ENCODE results near the gene RAET1E.
A peak's percentile ranks its signal among the peaks of the same experiment; 100 is the strongest.
"Not testable (repeated sequence)": the region's sequence is repeated elsewhere in the genome, so short reads cannot be mapped to it uniquely, and the experiment has no call there.

Gene RAET1E

DNA sequence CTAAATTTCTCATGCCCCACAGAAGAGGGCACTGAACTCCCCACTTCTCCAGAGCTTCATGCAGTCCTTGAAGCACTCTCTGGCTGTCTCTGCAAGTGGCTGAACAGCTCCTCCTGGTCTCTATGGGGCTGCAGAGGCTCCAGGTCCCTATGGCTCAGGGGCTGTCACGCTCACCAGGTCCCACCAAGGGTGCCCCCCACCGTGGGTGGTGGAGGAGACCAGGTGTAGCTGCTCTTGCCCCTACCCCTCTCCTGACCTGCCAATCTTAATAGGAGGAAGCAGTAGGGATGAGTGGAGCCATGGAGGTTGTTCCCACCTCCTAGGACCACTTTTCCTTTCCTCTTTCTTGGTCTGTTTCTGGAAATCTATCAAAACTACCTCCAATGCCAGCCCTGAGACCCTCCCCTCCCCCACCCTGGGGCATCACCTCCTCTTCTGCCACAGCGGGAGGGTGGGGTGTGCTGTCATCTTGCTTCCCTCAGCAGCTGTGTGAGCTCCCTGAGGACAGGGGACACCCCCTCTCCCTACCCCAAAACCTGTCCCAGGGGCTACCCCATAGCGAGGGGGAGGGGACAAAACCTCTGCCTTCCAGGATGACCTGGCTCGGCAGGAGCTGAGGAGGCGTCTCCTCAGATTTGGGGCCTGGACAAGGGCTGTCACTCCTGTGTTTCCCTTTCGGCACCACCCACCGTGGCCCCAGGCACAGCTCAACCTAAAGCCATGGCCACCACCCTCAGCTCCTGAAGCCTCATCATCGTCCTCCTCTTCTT, 12.0 kb upstream of the RAET1E start:
- DNase-seq (ENCODE audit: low spot score), result no peak

DNA sequence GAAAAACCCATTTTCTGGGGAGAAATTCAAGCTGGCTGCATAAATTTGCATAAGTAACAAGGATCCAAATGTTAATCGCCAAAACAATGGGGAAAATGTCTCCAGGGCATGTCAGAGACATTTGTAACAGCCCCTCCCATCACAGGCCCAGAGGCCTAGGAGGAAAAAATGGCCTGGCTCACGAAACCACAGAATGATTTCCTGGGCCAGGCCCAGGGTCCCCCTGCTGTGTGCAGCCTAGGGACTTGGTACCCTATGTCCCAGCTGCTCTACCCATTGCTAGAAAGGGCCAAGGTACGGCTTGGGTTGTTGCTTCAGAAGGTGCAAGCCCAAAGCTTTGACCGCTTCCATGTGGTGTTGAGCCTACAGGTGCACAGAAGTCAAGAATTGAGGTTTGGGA, 10.6 kb upstream of the RAET1E start:
- not testable (repeated sequence) for DNase-seq (ENCODE audit: low spot score)

DNA sequence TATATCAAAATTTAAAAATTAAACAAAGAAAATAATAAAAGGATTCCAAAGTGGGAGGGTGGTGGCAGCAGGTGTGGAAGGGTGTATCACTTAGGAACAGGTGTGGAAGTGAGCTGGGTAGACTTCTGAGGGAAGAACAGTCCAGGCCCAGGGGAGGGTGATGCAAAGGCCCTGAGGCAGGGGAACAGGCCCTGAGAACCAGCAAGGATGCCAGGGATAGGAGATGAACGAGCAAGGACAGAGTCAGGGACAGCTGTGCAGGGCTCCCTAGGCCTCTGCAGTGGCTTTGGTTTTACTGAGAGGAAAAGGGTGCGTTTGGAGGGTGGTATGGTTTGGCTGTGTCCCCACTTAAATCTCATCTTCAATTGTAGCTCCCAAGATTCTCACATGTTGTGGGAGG, 9.4 kb upstream of the RAET1E start:
- DNase-seq (ENCODE audit: low spot score), result no peak

DNA sequence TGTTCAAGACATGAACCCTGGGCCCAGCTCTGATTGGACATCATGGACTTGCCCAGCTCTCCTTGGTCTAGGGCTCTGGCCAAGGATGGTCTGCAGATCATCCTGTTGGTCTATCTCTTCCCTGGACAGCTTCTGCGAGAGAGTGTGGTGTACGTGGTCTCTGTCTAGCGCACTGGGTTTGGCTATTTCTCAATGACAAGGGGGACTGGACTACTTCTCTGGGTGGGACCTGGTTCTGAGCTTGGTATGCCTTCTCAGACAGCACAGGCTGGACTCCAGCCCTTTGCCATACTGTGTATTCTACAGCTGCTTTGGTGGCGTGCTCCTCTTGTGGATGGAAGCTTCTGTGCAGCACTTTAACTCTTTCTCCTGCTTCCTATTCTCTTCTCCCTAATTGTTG, 8.5 kb upstream of the RAET1E start:
- DNase-seq (ENCODE audit: low spot score), result no peak

DNA sequence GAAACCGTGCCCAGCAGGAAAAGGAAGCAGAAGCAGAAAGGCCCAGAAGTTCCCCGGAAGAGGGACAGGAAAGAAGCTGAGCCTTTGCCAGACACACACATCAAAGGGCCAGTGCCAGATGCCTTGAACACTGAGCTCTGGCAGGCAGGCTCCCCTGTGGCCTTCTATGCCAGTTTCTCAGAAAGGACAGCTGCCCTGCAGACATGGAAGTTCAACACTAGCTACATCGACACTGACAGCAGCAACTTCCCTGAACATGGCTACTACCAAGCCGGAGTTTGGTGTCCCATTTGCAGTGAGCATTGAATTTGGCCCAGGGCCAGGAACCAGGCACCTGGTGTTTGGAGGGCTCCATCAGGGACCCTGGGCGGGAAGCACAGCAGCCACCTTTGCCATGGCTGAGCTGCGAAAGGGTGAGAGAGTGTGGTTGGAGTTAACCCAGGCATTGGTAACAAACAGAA, 8.0 kb upstream of the RAET1E start:
- DNase-seq (ENCODE audit: low spot score), result no peak

DNA sequence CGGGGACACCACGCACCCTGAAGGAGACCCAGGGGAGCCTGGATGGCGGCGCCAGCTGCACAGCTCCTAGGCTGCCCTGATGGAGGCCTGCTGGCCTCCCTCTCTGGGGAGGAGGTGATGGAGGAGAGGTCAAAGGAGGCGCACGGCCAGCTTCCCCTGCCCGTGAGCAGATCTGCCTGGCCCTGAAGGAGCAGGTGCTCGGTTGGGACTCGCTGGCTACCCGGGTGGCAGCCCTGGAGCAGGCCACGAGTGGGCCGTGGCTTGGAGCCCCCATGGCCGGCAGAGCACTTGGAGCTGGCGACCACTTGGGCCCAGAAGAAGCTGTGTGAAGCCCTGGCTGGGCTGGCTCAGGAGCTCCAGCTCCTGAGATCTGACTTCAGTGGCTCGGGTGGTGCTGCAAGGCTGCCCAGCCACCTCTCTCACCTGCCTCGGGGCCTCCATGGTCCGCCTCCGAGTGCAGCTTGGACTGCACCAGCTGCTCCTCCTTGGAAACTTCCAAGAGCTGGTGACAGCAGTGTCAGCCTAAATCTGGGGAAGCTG, 7.5 kb upstream of the RAET1E start:
- DNase-seq (ENCODE audit: low spot score), result no peak

DNA sequence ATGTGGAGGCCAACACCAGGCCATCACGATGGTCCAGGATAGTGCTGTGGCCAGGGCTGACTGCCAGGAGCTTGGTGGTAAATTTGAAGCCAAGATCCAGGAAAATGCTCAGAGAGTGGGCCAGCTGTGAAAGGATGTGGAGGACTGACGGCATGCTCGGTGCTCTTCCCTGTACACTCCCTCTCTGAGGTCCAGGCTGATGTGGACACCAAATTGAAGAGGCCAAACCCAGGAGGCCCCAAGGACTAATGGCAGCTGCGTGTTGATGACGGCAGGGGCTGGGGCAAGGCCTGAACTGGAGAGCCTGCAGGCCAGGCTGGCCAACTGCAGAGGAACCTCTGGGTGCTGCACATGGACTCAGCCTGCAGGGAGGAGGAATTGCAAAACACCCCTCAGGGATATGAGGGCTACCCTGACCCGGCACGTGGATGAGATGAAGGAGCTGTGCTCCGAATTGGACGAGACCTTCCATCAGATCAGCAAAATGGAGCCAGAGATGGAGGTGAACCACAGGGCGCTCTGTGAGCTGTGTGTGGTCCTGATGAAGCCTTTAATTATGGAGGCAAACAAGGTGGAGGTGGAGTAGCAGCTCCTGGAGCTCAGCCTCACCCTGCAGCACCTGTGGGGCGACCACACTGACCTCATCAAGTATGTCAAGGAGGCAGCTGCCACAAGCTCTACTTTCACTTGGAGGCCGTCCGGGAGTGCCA, 6.9 kb upstream of the RAET1E start:
- no peak for DNase-seq (ENCODE audit: low spot score)

DNA sequence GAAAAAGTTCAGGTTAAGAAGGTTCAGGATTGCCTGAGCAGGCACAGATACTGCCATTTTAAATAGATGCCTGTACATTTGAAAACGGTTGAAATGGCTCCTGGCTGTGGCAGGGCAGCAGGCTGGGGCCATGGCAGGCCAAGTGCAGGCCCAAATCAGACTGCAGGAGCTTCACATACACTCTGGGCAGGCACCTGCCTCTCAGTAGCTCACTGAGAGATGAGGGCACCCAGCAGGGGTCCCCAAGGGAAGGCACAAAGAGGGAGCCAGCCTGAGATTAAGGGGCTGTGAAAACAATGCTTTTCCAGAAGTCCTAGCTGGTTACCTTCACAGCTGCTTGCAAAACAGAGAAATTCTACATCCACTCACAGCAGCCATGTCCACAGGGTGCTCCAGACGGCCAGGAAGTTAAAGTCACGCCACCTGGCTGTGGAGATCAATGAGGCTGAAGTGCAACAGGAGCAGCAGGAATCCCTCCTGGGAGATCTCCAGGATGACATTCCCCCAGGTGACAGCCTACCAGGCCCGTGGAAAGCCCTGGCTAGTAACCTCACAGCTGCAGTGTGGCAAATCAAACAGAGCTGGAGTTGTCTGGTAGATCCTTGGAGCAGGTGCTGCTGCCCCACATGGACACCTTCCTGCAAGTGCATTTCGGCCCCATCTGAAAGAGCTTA, 6.2 kb upstream of the RAET1E start:
- DNase-seq (ENCODE audit: low spot score), result no peak

DNA sequence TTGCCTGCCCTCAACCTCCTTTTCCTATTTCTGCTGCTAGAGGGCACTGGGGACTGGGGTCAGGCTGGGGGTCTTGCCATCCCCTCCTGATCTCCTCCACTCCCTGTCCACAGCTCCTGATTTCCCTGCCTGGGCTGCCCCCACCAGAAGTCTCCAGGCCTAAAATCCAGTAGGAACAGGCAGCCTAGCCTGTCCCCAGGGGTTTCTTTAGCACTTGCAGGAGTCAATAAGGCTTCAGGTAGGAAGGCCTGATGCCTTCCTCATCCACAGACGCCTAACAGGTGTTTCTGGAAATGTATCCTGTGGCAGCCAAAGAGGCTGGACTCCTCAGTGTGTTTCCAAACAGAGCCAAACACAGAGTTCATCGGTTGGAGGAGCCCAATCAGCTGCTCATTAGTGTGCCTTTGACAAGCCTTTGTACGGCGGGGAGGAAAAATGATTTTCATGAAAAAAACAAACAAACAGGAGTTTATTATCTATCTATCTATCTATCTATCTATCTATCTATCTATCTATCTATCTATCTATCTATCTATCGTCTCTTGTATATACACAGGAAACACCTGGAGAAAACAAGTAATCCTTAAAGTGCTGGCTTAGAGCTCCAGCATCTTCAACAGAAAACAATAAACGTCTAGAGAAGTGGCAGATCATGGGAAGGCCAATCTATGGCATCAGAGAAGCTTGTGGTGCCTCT, 3.7 kb upstream of the RAET1E start:
- DNase-seq (ENCODE audit: low spot score), result no peak

DNA sequence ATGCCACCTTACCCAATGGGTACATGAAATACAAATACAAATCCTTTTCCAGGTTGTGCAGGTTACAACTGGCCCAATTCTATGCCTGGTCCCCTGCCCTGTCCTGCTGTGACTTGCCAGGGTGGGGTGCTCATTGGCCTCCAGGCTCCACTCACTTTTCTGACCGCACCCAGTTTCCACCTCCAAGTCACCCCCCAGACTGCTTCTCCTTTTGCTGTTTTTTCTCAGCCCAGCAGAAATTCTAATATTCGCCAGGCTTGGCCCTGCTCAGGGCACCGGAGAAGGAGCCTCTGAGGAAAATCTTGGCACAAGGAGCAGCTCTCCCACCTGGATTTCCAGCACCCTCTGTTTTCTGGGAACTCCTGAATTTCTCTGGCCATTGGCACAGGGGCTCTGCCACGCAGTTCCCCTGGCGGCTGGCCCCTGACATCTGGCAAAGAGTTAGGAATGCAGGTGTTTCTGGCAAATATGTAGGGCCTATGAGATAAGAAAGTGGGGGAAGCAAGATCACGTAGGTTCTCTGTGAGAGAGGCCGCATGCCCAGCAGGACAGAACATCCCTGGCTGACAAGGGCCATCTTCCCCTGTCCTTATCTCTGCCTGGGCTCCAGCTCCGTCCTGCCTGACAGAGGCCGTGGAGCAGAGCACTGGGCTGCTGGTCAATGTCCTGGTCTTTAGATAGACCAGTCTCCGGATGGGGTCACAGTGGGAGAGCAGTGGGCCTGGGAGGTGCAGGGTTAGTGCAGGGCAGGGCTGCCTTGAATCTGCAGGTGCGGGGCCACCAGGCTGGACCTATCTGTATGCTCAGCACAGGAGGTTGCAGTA, 2.9 kb upstream of the RAET1E start:
- DNase-seq (ENCODE audit: low spot score), result no peak

DNA sequence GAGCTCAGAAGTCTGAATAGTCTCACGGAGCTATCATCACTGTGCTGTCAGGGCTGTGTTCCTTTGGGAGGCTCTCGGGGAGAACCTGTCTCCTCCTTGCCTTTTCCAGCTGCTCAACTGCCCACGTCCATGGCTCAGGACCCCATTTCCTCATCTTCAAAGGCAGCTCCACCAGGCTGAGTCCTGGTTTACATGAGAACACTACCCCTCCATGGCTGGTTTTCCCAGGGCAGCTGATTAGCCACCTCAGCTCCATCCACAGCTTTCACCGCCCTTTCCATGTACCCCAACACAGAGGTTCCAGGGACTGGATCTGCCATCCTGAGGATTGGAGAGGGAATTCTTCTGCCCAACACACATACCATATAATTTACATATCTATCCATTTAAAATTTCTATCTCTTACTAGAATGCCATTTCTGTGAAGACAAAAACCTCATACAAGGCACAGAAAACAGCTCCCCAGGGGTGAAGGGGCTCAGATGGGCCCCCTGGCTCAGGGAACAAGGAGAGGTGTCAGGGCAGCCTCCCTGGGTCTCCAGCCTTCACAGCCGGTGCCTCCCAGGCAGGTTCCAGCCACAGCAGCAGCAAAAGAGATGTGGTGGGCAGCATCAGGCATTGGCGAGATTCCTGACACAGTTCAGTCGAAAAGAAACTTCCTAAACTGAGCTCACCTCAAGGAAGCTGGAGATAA, 2.2 kb upstream of the RAET1E start:
- DNase-seq (ENCODE audit: low spot score), result no peak

DNA sequence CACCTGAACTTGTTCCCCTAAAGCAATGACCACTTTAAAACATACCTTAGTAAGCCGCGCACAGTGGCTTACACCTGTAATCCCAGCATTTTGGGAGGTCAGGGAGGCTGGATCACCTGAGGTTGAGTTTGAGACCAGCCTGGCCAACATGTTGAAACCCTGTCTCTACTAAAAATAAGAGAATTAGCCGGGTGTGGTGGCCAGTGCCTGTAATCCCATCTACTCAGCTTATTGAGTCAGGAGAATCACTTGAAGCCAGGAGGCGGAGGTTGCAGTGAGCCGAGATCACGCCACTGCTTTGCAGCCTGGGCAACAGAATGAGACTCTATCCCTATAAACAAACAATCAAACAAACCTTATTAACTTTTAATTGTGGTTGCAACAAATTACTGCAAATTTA, 1.6 kb upstream of the RAET1E start:
- no peak for DNase-seq (ENCODE audit: low spot score)

DNA sequence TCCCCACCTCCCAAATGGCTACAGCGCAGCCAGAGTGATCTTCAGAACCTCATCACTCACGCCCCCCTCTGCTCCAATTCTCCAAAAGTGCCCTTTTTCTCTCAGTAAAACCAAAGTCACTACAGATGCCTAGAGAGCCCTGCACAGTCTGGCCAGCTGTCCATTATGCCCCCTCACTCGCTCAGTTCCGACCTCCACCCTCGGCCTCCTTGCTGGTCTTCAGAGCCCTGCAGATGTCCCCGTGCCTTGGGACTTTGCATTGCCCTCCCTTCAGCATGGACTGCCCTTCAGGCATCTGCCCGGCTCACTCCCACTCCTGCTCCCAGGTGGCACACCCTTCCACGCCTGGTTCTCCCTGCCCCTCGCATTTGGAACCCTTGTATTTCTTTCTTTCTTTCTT, 1.1 kb upstream of the RAET1E start:
- no peak for DNase-seq (ENCODE audit: low spot score)

DNA sequence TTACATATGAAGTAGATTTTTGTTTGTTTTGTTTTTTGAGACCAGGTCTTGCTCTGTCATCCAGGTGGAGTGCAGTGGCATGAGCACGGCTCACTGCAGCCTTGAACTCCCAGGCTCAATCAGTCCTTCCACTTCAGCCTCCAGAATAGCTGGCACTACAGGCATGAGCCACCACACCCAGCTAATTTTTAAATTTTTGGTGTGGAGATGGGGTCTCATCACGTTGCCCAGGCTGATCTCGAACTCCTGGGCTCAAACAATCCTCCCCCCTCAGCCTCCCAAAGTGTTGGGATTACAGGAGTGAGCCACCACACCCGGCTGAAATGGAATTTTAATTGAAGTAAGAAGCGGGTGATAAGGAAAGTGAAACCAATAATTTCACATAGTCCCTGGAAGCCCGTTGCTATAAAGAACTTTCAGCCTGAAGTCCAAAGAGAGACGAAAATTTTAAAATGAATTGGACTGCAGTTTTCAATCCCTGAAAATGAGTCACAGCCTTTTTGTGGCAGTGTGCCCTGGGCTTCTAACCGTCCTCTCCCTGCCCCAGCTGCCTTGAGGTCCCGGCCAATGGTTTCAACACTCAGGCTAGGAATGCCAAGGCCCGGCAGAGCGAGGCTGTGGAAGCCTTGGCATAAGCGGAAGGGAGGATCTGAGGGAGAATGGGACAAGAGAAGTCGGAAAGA, 757 bp downstream of the RAET1E start:
- no peak for DNase-seq (ENCODE audit: low spot score)

DNA sequence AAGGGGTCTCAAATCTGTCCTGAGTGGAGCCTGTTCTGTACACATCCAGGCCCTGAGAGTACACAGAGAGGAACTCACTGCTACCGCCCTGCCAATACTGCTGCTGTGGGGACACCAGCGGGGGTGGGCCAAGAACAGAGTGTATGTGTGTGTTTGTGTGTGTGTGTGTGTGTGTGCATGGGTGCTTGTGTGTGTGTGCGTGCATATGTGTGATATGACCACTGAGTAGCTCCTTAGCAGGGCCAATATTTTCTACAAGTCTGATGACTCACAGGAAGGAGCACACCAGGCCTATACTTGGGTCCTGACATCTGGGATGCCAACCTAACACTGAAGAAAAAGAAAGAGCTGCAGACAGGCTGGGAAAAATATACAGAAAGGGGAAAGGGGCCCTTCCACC, 1.4 kb downstream of the RAET1E start:
- no peak for DNase-seq (ENCODE audit: low spot score)

DNA sequence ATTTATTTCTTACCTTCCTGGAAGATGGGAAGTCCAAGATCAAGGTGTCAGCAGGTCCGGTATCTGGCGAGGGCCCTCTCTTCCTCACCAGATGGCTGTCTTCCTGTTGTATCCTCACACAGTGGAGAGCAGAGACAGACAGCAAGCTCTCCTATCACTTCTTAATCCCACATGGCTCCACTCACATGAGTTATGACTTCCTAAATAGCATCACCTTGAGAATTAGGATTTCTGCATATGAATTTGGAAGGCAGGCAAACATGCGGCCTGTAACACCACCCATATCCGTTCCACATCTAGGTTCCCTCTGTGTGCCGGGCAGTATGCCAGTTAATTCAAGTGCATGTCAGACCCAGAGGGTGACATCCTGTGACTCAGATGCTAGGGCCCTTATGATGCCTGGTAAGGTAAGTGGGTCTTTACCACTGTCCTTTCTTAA, 2.1 kb downstream of the RAET1E start:
- DNase-seq (ENCODE audit: low spot score), result peak; percentile 50

DNA sequence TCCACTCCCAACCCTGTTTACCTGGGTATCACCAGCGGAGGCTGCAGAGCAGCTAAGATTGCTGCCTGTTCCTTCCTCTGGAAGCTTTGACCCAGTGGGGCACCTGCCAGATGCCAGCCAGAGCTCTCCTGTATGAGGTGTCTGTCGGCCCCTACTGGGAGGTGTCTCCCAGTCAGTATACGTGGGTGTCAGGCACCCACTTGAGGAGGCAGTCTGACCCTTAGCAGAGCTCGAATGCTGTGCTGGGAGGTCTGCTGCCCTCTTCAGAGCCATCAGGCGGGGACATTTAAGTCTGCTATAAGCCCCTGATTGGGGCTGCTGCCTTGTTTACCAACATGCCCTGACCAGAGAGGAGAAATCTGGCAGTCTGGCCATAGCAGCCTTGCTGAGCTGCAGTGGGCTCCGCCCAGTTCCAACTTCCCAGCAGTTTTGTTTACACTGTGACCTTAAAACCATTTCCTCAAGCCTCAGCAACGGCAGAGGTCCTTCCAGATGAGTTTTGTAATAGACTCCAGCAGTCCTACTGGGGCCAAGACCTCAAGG, 2.8 kb downstream of the RAET1E start:
- DNase-seq (ENCODE audit: low spot score), result peak; percentile 17

DNA sequence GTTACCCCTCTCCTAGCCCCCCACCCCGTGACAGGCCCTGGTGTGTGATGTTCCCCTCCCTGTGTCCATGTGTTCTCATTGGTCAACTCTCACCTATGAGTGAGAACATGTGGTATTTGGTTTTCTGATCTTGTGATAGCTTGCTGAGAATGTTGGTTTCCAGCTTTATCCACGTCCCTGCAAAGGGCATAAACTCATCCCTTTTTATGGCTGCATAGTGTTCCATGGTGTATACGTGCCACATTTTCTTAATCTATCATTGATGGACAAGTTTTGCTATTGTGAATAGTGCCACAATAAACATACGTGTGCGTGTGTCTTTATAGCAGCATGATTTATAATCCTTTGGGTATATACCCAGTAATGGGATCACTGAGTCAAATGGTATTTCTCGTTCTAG, 6.0 kb downstream of the RAET1E start:
- not testable (repeated sequence) for DNase-seq (ENCODE audit: low spot score)

DNA sequence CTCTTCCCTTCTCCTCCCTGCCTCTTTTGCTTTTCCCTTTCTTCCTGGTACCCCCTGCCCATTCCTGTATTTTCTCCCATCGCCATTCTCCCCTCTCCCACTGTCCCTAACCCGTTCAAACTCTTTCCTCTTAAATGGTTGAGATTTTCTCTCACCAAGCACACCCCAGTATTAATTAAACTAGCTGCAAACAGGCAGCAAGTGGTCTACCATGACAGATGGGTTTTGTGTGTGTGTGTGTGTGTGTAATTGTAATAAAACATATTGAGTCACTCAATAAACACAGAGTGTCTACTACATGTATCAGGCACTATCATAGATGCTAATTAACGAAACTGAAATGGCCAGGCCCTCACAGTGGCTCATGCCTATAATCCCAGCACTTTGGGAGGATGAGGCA, 6.7 kb downstream of the RAET1E start:
- DNase-seq (ENCODE audit: low spot score), result no peak

DNA sequence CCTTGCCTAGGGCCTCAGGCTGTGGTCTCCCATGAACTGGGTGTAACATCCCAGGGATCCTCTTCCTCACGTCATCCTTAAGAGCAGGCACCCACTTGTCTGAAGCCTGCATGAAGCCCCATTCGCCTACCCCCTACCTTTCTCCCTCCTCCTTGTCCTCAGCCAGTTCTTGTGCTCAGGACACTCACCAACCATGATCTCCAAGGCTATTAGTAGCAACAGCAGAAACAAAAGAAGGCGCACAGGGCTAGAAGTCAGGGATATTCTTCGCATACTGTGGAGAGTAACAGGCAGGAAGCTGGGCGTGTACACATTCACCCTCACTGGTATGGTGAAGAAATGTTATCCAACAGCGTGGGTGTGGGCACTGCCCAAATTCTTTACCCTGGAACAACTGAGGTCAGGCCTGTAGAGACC, 7.3 kb downstream of the RAET1E start:
- no peak for DNase-seq (ENCODE audit: low spot score)

All from hematopoietic multipotent progenitor cell treated with erythropoietin and hydrocortisone succinate and interleukin-3 and kit ligand, for 17 days (in vitro differentiated cells).